Muscle layer of colon (tissue), 2 donors: Measurements from ENCODE around the gene PC.
A peak's percentile ranks its signal among the peaks of the same experiment; 100 is the strongest.

Experiments used
- H3K27ac ChIP-seq: one replicate; pipeline ENCODE4 v1.7.0; 2013; ENCODE audit warnings: low read depth, mild to moderate bottlenecking, low read length, moderate library complexity
- H3K27me3 ChIP-seq, 2 donors: one replicate each; pipeline ENCODE4 v1.7.0; 2013; ENCODE audit warnings: low read length in 2 of 2, mild to moderate bottlenecking in 2 of 2; ENCODE audit not compliant: insufficient read depth in 2 of 2, control insufficient read depth in 1 of 2
- H3K36me3 ChIP-seq: one replicate; pipeline ENCODE4 v1.7.0; 2013; ENCODE audit warnings: mild to moderate bottlenecking, low read length; ENCODE audit not compliant: insufficient read depth
- H3K4me1 ChIP-seq: one replicate; pipeline ENCODE4 v1.7.0; 2013; ENCODE audit warnings: mild to moderate bottlenecking, low read length; ENCODE audit not compliant: insufficient read depth
- H3K4me3 ChIP-seq, 2 donors: one replicate each; pipeline ENCODE4 v1.7.0; 2013; ENCODE audit warnings: low read length in 2 of 2, low read depth in 1 of 2, mild to moderate bottlenecking in 1 of 2, moderate library complexity in 1 of 2
- H3K9ac ChIP-seq: one replicate; pipeline ENCODE4 v1.7.0; 2013; ENCODE audit warnings: low read length
- H3K9me3 ChIP-seq: one replicate; pipeline ENCODE4 v1.7.0; 2013; ENCODE audit warnings: mild to moderate bottlenecking, low read length
- donor health status: abdominal sarcoma.
- donor health status: Adenocarcinoma of cecum.

PC gene

GRCh38 chr11:66891851-66892660, 66.1 kb downstream of the PC start:
- Histone ChIP-seq H3K27ac (no peak overlapping the region), H3K9ac (no peak overlapping the region), H3K4me3 (no peak overlapping the region), H3K27me3 (no peaks in the 10 kb centered on the region), H3K4me1 (no peaks in the 10 kb centered on the region), H3K9me3 (no peaks in the 10 kb centered on the region), H3K36me3 (no peaks in the 10 kb centered on the region)

DNA sequence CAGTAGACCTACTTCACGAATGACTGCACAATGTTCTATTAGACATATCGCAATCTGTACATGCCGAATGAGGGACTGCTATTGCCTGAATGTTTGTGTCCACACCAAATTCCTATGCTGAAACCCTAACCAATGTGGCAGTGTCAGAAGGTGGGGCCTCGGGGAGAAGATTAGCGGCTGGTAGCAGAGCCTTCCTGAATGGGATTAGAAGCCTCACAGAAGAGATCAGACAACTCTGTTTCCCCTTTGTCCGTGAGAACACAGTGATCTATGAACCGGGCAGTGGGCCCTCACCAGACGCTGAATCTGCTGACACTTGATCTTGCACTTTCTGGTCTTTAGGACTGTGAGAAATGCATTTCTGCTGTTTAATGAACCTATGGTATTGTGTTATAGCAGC, 68.2 kb downstream of the PC start:
- Histone ChIP-seq H3K9me3 (no peaks in the 10 kb centered on the region), H3K36me3 (no peaks in the 10 kb centered on the region)

GRCh38 chr11:66888282-66888681, 69.9 kb downstream of the PC start:
- Histone ChIP-seq H3K9ac (no peak overlapping the region), H3K4me1 (peaks cover 2% of the 10 kb centered on the region), H3K36me3 (no peaks in the 10 kb centered on the region), H3K27me3 (no peaks in the 10 kb centered on the region), H3K27ac (no peak overlapping the region), H3K4me3 (no peak overlapping the region), H3K9me3 (no peaks in the 10 kb centered on the region)

More for the DNA sequence above, 68.2 kb downstream of the PC start:
- Histone ChIP-seq H3K4me3 (no peak overlapping the region), H3K27ac (no peak overlapping the region), H3K9ac (no peak overlapping the region), H3K27me3 (no peaks in the 10 kb centered on the region), H3K4me1 (no peaks in the 10 kb centered on the region)

DNA sequence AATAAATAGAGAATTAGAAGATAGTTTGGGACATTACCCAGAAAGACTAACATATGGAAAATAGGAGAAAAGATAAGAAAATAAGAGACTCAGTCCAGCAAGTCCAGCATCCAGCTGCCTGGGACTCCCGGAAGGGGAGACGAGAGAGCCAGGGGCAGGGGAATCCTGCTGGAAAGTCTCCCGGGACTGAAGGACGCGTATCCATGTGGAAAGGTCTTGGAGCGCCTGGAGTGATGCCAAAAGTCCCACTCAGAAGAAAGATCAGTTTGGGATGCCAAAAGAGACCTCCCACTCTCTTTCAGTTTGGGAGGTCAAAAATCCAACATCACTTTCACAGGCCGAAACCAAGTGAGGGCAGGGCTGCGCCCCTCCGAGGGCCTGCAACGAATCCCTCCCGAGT, 70.7 kb downstream of the PC start:
- peaks cover 9% of the 10 kb centered on the region for H3K4me1 ChIP-seq
- H3K4me3 ChIP-seq: no peak overlapping the region
- no peaks in the 10 kb centered on the region for H3K27me3 ChIP-seq
- no peaks in the 10 kb centered on the region for H3K36me3 ChIP-seq
- no peak overlapping the region for H3K9ac ChIP-seq
- H3K9me3 ChIP-seq: no peaks in the 10 kb centered on the region
- H3K27ac ChIP-seq: no peak overlapping the region

DNA sequence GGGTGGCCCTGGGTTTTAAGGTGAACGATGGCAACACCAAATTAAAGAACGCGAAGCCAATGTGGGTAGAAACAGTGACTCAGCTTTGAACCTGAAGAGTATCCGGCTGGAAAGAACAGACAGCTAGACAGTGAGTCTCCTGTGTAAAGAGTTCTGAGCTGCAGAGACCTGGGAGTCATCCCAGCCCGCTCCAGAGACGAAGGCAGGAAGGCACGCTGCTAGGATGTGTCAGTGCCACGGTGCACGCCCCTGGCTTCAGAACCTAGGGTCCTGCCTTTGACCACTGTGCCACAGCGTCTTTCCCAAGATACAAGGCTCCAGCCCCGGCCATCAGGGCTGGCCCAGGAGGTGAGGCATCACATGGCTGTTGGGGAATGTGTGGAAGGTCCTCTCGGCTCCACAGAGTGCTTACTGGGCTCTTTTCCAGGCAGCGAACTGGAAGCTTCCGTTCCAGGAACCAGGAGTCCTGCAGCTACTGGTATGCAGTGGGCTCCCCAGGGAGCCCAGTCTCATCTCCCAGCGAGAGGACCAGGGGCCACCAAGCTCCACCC, 71.4 kb downstream of the PC start:
- no peak overlapping the region for H3K9ac ChIP-seq
- no peaks in the 10 kb centered on the region for H3K36me3 ChIP-seq
- H3K27me3 ChIP-seq: no peaks in the 10 kb centered on the region
- H3K4me1 ChIP-seq: peaks cover 9% of the 10 kb centered on the region
- no peak overlapping the region for H3K4me3 ChIP-seq
- H3K27ac ChIP-seq: no peak overlapping the region
- H3K9me3 ChIP-seq: no peaks in the 10 kb centered on the region

DNA sequence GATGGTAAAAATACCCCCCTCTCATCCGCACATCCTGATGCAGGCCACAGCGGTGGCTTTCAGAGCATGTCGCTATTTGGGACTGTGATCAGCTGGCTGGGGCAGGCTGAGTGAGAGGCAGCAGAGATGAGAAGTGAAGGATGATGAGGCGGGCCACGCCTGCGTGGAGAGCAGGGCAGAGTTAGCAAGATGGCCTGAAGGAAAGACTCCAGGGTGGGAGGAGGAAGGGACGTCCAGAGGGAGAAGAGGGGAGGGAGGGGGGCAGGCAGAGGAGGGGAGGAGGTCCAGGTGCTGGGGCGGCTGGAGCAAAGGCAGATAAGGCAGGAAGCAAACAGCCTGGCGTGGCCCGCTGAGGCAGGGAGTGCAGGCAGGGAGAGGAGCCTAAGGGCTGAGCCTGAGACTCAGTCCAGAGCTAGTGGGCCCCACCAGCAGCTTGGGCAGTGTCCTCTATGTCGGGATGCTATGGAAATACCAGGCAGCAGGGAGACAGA, 72.2 kb downstream of the PC start:
- Histone ChIP-seq H3K27ac (no peak overlapping the region), H3K4me3 (no peak overlapping the region), H3K36me3 (no peaks in the 10 kb centered on the region), H3K27me3 (no peaks in the 10 kb centered on the region), H3K9ac (no peak overlapping the region), H3K4me1 (peaks cover 9% of the 10 kb centered on the region), H3K9me3 (no peaks in the 10 kb centered on the region)

DNA sequence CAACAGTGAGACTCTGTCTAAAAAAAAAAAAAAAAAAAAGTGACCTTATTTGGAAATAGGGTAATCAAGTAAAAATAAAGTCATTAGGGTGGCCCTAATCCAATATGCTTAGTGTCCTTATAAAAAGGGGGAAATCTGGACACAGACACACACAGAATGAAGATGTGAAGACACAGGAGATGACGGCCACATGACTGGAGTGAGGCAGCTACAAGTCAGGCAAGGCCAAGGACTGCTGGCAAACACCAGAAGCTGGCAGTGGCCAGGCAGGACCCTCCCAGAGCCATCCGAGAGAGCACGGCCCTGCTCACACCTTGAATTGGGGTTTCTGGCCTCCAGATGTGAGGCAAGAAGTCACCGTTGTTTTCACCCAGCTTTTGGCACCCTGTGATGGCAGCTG, 72.7 kb downstream of the PC start:
- no peaks in the 10 kb centered on the region for H3K27me3 ChIP-seq
- no peaks in the 10 kb centered on the region for H3K9me3 ChIP-seq
- H3K9ac ChIP-seq: no peak overlapping the region
- no peak overlapping the region for H3K27ac ChIP-seq
- no peak overlapping the region for H3K4me3 ChIP-seq
- H3K36me3 ChIP-seq: no peaks in the 10 kb centered on the region
- peaks cover 9% of the 10 kb centered on the region for H3K4me1 ChIP-seq

DNA sequence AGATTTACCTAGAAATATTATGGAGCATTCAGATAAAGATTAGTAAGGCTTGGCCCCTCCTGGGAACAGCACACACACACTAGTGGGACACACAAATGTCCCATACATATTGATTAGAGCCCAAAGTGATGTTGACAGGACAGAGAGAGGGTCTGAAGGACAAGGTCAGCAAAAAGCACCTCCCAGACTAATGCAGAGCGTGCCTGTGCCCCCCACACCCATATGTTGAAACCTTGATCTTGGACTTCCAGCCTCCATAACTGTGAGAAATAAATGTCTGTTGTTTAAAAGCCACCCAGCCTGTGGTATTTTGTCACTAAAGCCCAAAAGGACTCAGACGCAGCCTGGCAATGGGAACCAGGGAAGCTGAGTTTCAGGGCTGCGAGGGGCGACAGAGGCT, 73.7 kb downstream of the PC start:
- Histone ChIP-seq H3K27ac (no peak overlapping the region), H3K4me1 (peaks cover 9% of the 10 kb centered on the region), H3K9me3 (no peaks in the 10 kb centered on the region), H3K9ac (no peak overlapping the region), H3K4me3 (no peak overlapping the region), H3K36me3 (no peaks in the 10 kb centered on the region), H3K27me3 (no peaks in the 10 kb centered on the region)

GRCh38 chr11:66883016-66883965, 74.9 kb downstream of the PC start:
- Histone ChIP-seq H3K27ac (peak overlapping the region; percentile 7), H3K9ac (no peak overlapping the region), H3K36me3 (no peaks in the 10 kb centered on the region), H3K4me1 (peaks cover 9% of the 10 kb centered on the region), H3K27me3 (no peaks in the 10 kb centered on the region), H3K4me3 (peak overlapping the region; percentile 2 to 47), H3K9me3 (no peaks in the 10 kb centered on the region)

- Histone ChIP-seq H3K27me3 (no peaks in the 10 kb centered on the region), H3K36me3 (no peaks in the 10 kb centered on the region), H3K9ac (no peak overlapping the region), H3K4me1 (peaks cover 9% of the 10 kb centered on the region), H3K27ac (peak overlapping the region; percentile 7), H3K9me3 (no peaks in the 10 kb centered on the region), H3K4me3 (peak overlapping the region; percentile 2 to 47)
These were observed 75.6 kb downstream of the PC start for GRCh38 chr11:66882561-66883015.

DNA sequence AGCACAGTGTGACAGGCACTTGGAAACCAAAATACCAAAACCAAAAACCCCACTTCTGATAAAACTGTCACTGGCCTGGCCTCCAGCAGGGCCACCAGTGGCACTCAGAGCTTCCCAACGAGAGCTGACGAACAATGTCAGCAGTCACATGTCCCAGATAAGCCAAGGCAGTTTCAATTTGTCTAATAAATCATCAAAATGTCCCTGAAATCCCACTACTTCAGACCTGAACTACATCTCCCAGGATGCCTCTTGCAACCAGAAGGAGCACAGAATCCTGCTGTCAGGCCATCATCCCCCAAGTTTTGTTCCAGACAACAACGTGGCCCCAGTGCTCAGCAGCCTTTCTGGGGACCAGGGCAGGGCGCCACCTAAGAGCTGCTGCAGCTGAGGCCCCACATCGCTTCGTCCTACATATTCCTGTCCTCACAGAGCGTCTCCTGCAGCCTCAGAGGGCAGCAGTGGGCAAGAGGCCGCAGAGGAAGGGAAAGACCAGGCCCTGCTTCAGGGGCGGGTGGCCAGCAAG, 76.2 kb downstream of the PC start:
- no peak overlapping the region for H3K4me3 ChIP-seq
- H3K9me3 ChIP-seq: no peaks in the 10 kb centered on the region
- H3K4me1 ChIP-seq: peaks cover 9% of the 10 kb centered on the region
- no peaks in the 10 kb centered on the region for H3K36me3 ChIP-seq
- H3K9ac ChIP-seq: no peak overlapping the region
- no peaks in the 10 kb centered on the region for H3K27me3 ChIP-seq
- no peak overlapping the region for H3K27ac ChIP-seq
